Measurements from ENCODE around the gene NTNG1.
"Not testable (repeated sequence)": the region's sequence is repeated elsewhere in the genome, so short reads cannot be mapped to it uniquely, and the experiment has no call there.

Gene NTNG1

GRCh38 chr1:107200631-107201030, 59.8 kb downstream of the NTNG1 start:
- DNase-seq, result no peak

- no peak for DNase-seq
Measured at GRCh38 chr1:107202007-107202406, 61.2 kb downstream of the NTNG1 start.

- DNase-seq, result no peak
Measured at GRCh38 chr1:107213225-107213624, 72.4 kb downstream of the NTNG1 start.

GRCh38 chr1:107220036-107220435, 79.2 kb downstream of the NTNG1 start:
- DNase-seq, result no peak

GRCh38 chr1:107225706-107226105, 84.9 kb downstream of the NTNG1 start:
- no peak for DNase-seq

GRCh38 chr1:107228704-107229371, 88.0 kb downstream of the NTNG1 start:
- DNase-seq, result no peak

GRCh38 chr1:107229711-107230110, 88.9 kb downstream of the NTNG1 start:
- no peak for DNase-seq

GRCh38 chr1:107230121-107230520, 89.3 kb downstream of the NTNG1 start:
- no peak for DNase-seq

- DNase-seq, result no peak
Measured at GRCh38 chr1:107231291-107231690, 90.5 kb downstream of the NTNG1 start.

- no peak for DNase-seq
Measured at GRCh38 chr1:107232426-107232825, 91.6 kb downstream of the NTNG1 start.

GRCh38 chr1:107236760-107237159, 95.9 kb downstream of the NTNG1 start:
- not testable (repeated sequence) for DNase-seq

- no peak for DNase-seq
Measured at GRCh38 chr1:107243461-107243860, 102.6 kb downstream of the NTNG1 start.

- DNase-seq, result no peak
Measured at GRCh38 chr1:107244709-107245500, 104.1 kb downstream of the NTNG1 start.

- DNase-seq, result no peak
Measured at GRCh38 chr1:107246775-107247345, 106.0 kb downstream of the NTNG1 start.

GRCh38 chr1:107247679-107248078, 106.8 kb downstream of the NTNG1 start:
- DNase-seq, result no peak

GRCh38 chr1:107250169-107250568, 109.3 kb downstream of the NTNG1 start:
- DNase-seq, result no peak

- no peak for DNase-seq
Measured at GRCh38 chr1:107251083-107251482, 110.2 kb downstream of the NTNG1 start.

- DNase-seq, result no peak
Measured at GRCh38 chr1:107251839-107252238, 111.0 kb downstream of the NTNG1 start.

GRCh38 chr1:107252271-107252670, 111.4 kb downstream of the NTNG1 start:
- DNase-seq, result no peak

- no peak for DNase-seq
Measured at GRCh38 chr1:107254306-107254705, 113.5 kb downstream of the NTNG1 start.

- no peak for DNase-seq
Measured at GRCh38 chr1:107255469-107255868, 114.6 kb downstream of the NTNG1 start.

GRCh38 chr1:107262467-107263286, 121.8 kb downstream of the NTNG1 start:
- DNase-seq, result no peak

- no peak for DNase-seq
Measured at GRCh38 chr1:107263291-107263915, 122.6 kb downstream of the NTNG1 start.
